ENCODE measurements around the gene SDF4.

The SDF4 gene

GRCh38 chr1:1241588-1242219 lies 9.9 kb upstream of the SDF4 start:
- TF ChIP-seq CTCF (IDR thresholded peaks at IDR 0.05) (no peak), ZFX (IDR thresholded peaks at IDR 0.05; ENCODE audit: borderline replicate concordance) (no peak)
- no peak overlapping the region for H3K27ac ChIP-seq

DNA sequence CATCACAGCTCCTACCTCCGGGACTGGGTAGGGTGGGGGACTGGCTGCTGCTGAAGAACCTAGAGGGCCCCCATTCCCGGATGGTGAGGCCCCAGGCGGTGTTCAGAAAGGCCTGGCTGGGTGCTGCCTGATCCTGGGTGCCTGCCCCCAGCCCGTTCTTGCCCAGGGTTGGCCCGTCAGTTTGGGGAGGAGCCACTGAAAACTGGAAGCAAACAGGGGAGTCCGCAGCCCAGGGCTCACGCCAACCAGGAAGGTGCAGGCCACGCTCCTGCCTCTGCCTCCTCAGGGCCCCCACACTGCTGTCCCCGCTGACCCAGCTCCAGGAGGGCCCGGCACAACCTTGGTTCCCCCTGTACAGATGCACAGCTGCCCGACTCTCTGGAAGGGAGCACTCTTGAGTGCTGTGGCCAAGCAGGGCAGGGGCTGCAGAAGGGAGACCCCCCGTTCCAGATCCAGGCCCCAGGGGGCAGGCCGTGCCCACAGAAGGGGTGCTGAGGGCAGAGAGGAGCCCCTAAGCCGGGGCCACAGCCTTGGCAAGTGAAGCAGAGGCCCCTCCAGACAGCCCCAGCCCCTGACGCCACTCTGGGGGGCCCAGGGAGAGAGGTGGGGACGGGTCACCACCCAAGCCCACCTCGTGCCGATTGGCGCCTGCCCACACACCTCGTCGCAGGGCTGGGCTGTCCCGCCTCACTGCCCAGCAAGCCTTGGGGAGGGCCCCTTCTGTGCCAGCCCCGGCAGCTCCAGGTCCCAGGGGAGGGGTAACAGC lies 9.2 kb upstream of the SDF4 start:
- H3K27ac ChIP-seq: no peak overlapping the region
- TF ChIP-seq ZFX (IDR thresholded peaks at IDR 0.05; ENCODE audit: borderline replicate concordance): no peak
- TF ChIP-seq CTCF (IDR thresholded peaks at IDR 0.05): no peak

DNA sequence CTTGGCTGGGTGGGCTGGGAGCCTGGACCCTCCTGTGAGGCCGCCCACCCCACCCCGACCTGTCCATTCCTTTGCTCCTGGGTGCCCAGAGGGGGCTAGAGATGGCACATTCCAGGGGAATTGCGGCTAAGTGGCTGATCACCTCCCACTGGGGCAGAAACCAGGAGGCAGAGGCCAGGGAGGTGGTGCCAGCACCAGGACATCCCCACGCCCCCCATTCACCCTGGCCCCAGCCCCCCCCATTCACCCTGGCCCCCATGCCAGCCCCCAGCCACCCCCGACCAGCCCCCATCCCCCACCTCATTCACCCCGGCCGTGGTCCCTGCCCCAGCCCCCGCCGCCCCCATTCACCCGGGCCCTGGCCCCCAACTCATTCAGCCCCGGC lies 8.5 kb upstream of the SDF4 start:
- no peak overlapping the region for H3K27ac ChIP-seq
- TF ChIP-seq CTCF (IDR thresholded peaks at IDR 0.05) (no peak), ZFX (IDR thresholded peaks at IDR 0.05; ENCODE audit: borderline replicate concordance) (no peak)

DNA sequence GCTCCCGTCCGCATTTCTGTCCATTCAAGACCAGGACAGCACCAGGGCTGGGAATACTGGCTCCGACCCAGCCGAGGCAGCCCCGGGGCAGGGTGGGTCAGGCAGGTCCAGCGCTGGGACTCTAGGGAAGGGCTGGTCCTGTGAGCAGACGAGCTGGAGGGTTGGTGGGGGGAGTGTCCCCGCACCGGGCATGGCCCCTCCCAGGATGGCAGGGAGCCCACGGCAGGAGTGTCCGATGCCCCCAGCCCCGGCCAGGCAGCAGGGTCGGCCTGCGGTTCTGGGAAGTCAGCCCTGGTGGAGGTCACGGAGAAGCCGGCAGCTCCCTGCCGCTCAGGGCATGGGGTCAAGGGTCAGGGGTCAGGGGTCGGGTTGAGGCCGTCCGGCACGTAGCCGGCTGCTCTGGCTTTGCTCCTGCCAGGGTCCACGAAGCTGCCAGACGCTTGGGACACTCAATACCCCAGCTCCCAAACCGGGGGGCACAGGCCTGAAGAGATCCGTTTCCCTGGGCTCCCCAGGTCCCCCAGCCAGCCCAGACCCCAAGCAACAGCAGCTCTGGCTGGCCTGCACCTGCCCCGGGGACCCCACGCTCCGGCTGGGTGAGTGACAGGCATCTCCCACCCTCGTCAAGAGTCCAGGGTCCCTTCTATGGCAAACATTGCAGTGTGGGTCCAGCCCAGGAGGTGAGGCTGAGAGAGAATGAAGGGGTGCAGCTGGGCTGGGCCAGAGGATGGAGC lies 8.0 kb upstream of the SDF4 start:
- H3K27ac ChIP-seq: no peak overlapping the region
- no peak for TF ChIP-seq CTCF (IDR thresholded peaks at IDR 0.05)
- TF ChIP-seq ZFX (IDR thresholded peaks at IDR 0.05; ENCODE audit: borderline replicate concordance): no peak

DNA sequence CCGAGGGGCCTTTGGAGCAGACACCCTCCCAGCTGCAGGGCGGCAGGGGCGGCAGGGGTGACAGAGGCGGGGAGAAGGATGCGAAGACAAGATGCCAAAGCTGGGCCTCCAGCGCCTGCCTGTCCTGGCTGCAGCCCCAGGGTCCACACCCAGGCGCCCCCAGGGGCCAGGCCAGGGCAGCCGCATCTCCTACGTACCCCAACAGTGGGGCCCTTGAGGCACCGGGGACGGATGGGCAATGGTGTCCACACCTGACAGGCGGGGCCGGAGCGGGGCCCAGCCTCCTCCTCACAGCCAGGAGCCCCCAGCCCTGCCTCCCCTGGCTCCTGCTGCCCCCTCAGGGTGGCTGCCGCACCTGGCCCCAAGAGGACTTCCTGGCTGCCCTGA lies 7.4 kb upstream of the SDF4 start:
- H3K27ac ChIP-seq: no peak overlapping the region
- TF ChIP-seq ZFX (IDR thresholded peaks at IDR 0.05; ENCODE audit: borderline replicate concordance) (no peak), CTCF (IDR thresholded peaks at IDR 0.05) (no peak)

GRCh38 chr1:1238702-1239178 lies 6.9 kb upstream of the SDF4 start:
- H3K27ac ChIP-seq: no peak overlapping the region
- TF ChIP-seq ZFX (IDR thresholded peaks at IDR 0.05; ENCODE audit: borderline replicate concordance): no peak

DNA sequence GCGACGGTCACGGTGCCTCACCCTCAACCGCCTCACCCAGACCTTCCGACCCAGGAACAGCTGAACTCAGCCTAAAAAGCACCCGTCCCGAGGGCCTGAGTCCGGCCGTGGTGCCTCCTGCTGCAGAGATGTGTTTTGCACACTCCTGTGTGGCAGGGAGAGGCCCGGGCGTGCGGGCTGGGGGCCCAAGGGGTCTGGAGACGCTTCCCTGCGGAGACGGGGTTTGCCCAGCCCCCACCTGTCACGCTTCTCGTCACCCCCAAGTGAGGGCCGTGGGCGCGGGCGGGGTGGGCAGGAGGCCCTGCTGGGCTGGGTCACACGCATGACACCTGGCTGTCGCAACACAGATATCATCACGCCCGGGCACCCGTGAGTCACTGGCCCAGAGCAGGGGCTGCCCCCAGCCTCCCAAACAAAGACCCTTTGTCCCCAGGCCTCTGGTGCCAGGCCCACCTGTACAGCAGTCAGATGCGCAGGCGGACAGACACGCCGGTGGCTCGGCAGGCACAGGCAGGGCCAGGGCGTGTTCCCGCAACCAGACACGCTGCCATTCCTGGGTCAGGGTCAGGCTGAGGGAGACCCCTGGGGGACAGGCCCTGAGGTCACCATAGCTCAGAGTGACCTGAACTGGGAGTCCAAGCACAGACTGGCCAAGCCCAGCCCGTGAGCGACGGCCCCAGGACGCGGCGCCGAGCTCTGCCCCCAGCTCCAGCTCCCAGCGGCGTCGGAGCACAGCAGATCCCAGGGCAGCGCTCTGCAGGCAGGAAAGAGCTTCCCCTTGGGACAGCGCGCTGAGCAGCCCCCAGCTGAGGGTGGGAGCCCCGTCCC lies 6.3 kb upstream of the SDF4 start:
- TF ChIP-seq CTCF (IDR thresholded peaks at IDR 0.05) (no peak), ZFX (IDR thresholded peaks at IDR 0.05; ENCODE audit: borderline replicate concordance) (no peak)
- no peak overlapping the region for H3K27ac ChIP-seq

Measured in 22Rv1 (cell line).